GM03348 (cell line): ENCODE data around the gene CA7.
A peak's percentile ranks its signal among the peaks of the same experiment; 100 is the strongest.

Source experiments
- DNase-seq: peaks from one replicate; pipeline ENCODE4 v3.0.0; 2012; ENCODE audit warnings: low spot score

Gene CA7

GRCh38 chr16:66898933-66899309, 54.7 kb downstream of the CA7 start:
- no peak for DNase-seq

GRCh38 chr16:66899310-66899944, 55.2 kb downstream of the CA7 start:
- DNase-seq = peak; percentile 44

- DNase-seq = peak; percentile 65
These were observed 55.9 kb downstream of the CA7 start for GRCh38 chr16:66899945-66900710.

GRCh38 chr16:66900721-66901441, 56.7 kb downstream of the CA7 start:
- peak; percentile 42 for DNase-seq

GRCh38 chr16:66901626-66902025, 57.4 kb downstream of the CA7 start:
- DNase-seq = no peak

GRCh38 chr16:66902648-66903543, 58.7 kb downstream of the CA7 start:
- DNase-seq = no peak
